K562 (cell line): Measurements from ENCODE around the gene MAP1A. TPM values are rescaled to one million over a fixed set of nuclear protein-coding genes. Genes with fewer than 3 reads are reported as not detected.
A peak's percentile ranks its signal among the peaks of the same experiment; 100 is the strongest.

ENCODE experiments used
- CBFB ChIP-seq: sonication (generic); formaldehyde crosslinking; IDR thresholded peaks from 2 replicates; pipeline ENCODE4 v1.4.0; 2020; ENCODE audit warnings: mild to moderate bottlenecking, missing genetic modification reagents
- ELK1 ChIP-seq: sonication (generic); formaldehyde crosslinking; IDR thresholded peaks from 2 replicates; pipeline ENCODE4 v1.8.1; 2022; ENCODE audit warnings: missing genetic modification reagents
- ERF ChIP-seq: fragments of 450-650 bp; formaldehyde crosslinking; IDR thresholded peaks from 2 replicates; pipeline ENCODE4 v1.4.0; 2020; ENCODE audit warnings: mild to moderate bottlenecking, mixed read lengths
- NCOA4 ChIP-seq: fragments of 450-650 bp; IDR thresholded peaks from 2 replicates; pipeline ENCODE4 v1.6.1; 2018; ENCODE audit warnings: mild to moderate bottlenecking; ENCODE audit not compliant: partially characterized antibody
- PBX2 ChIP-seq, 2 experiments: IDR thresholded peaks in 1 of 2; conservative IDR thresholded peaks in 1 of 2; 2 replicates each; pipeline ENCODE4 v1.6.1; 2016; ENCODE audit warnings: low read depth in 2 of 2, mild to moderate bottlenecking in 1 of 2, missing compliant biosample characterization in 1 of 2, missing genetic modification characterization in 1 of 2, moderate library complexity in 1 of 2
- PYGO2 ChIP-seq: fragments of 450-650 bp; IDR thresholded peaks from 2 replicates; pipeline ENCODE4 v1.6.1; 2016; ENCODE audit warnings: mild to moderate bottlenecking, missing genetic modification characterization, moderate library complexity, missing compliant biosample characterization
- RBM39 ChIP-seq: fragments of 200-400 bp; formaldehyde crosslinking; optimal IDR thresholded peaks from 2 replicates; pipeline ENCODE3; 2018; ENCODE audit warnings: low read depth, low read length
- SIN3A ChIP-seq, 2 experiments: fragments of 150-350 bp in 1 of 2; IDR thresholded peaks; 2 replicates each; pipeline ENCODE4 v1.6.1; 2011 to 2016; ENCODE audit warnings: borderline replicate concordance in 2 of 2, low read depth in 2 of 2, low read length in 2 of 2, mild to moderate bottlenecking in 2 of 2, moderate library complexity in 2 of 2; ENCODE audit not compliant: control insufficient read depth in 1 of 2
- ZNF175 ChIP-seq: fragments of 200-800 bp; sonication (Bioruptor generic); IDR thresholded peaks from 2 replicates; pipeline ENCODE4 v1.6.1; 2016; ENCODE audit warnings: low read depth, mild to moderate bottlenecking, missing genetic modification characterization, missing compliant biosample characterization
- ZNF217 ChIP-seq: sonication (generic); formaldehyde crosslinking; IDR thresholded peaks from 2 replicates; pipeline ENCODE4 v1.8.0; 2022; ENCODE audit warnings: mild to moderate bottlenecking, missing genetic modification reagents
- ZNF239 ChIP-seq: fragments of 250-450 bp; sonication (Bioruptor Pico); IDR thresholded peaks from 2 replicates; pipeline ENCODE4 v1.4.0; 2020; ENCODE audit warnings: mild to moderate bottlenecking
- ZNF408 ChIP-seq: fragments of 250-450 bp; sonication (Bioruptor Pico); IDR thresholded peaks from 2 replicates; pipeline ENCODE4 v1.4.0; 2020; ENCODE audit warnings: low read depth, mild to moderate bottlenecking, moderate library complexity
- ZNF449 ChIP-seq: fragments of 250-450 bp; sonication (Bioruptor Pico); IDR thresholded peaks from 2 replicates; pipeline ENCODE4 v1.8.0; 2022; ENCODE audit warnings: moderate library complexity, mild to moderate bottlenecking, inconsistent platforms
- ZNF609 ChIP-seq: sonication (generic); formaldehyde crosslinking; IDR thresholded peaks from 2 replicates; pipeline ENCODE4 v1.8.1; 2023; ENCODE audit warnings: missing genetic modification reagents, mild to moderate bottlenecking, borderline replicate concordance
- ZNF668 ChIP-seq: fragments of 250-450 bp; sonication (Bioruptor Pico); IDR thresholded peaks from 2 replicates; pipeline ENCODE4 v1.8.0; 2022; ENCODE audit warnings: mild to moderate bottlenecking, inconsistent platforms
- ZNF778 ChIP-seq: fragments of 450-650 bp; formaldehyde crosslinking; IDR thresholded peaks from 2 replicates; pipeline ENCODE4 v1.4.0; 2020; ENCODE audit warnings: mild to moderate bottlenecking, moderate library complexity
- polyA plus RNA-seq, 8 experiments: library from polyadenylated mRNA; depleted of rRNA in 4 of 8; stranded (reverse) in 5 of 8; unstranded in 3 of 8; fragments of >200 nt; fragmentation: Nextera tagmentation in 2 of 8; fragmentation: Illumina TruSeq in 1 of 8; extraction: Ambion mirVana in 2 of 8; extraction: Trizol in 1 of 8; gene quantifications; 2 replicates each; pipeline versions ENCODE4 v1.2.1 to v1.2.3, GENCODE V29; 2011 to 2014; ENCODE audit warnings: inconsistent platforms in 1 of 8, missing spikeins in 1 of 8
- total RNA-seq, 7 experiments: library from RNA; depleted of rRNA in 6 of 7; stranded (reverse); fragments of >200 nt in 6 of 7; fragmentation: Illumina TruSeq in 2 of 7; extraction: Trizol in 2 of 7; gene quantifications; 2 replicates each; pipeline versions ENCODE4 v1.2.1 to v1.2.3, GENCODE V29; 2011 to 2021; ENCODE audit warnings: low replicate concordance in 1 of 7

MAP1A gene
- total and polyA plus RNA-seq, 9 of the 15 experiments (the other 6 are each of a cell fraction or from before 2014, with no cell fraction given), result 2.0 to 20.3 (median 7.3) TPM

GRCh38 chr15:43492673-43493601 lies 24.5 kb upstream of the MAP1A start, which contains the start of gene TP53BP1 (continued):
- TF ChIP-seq ZNF449 (no peak), ZNF609 (no peak), ZNF175 (CRISPR knock-in tag) (no peak), ZNF668 (CRISPR knock-in tag) (no peak), SIN3A (IDR thresholded peaks at IDR 0.05; ENCODE audit: borderline replicate concordance in 2 of 2, control insufficient read depth in 1 of 2, low read depth in 2 of 2, low read length in 2 of 2) (peak; percentile 22 to 87; a peak in 2 of 4 replicates), ZNF778 (CRISPR knock-in tag) (no peak), ELK1 (CRISPR knock-in tag) (no peak), PYGO2 (tag) (no peak), ZNF239 (CRISPR knock-in tag) (no peak), RBM39 (no peak), NCOA4 (no peak), ERF (CRISPR knock-in tag) (no peak), ZNF217 (CRISPR knock-in tag) (no peak), PBX2 (CRISPR knock-in tag; IDR thresholded peaks at IDR 0.05; ENCODE audit: low read depth) (peak; percentile 97), PBX2 (tag; conservative IDR thresholded peaks at IDR 0.05; ENCODE audit: low read depth) (peak; percentile 99), ZNF408 (CRISPR knock-in tag) (no peak), CBFB (CRISPR knock-in tag) (no peak)
